BJ (cell line): ENCODE results near the gene INPP5D. TPM values are rescaled to one million over a fixed set of nuclear protein-coding genes. Genes with fewer than 3 reads are reported as not detected.

ENCODE experiments used
- CTCF ChIA-PET: fragments of 350-600 bp; formaldehyde crosslinking; extraction: SDS; loops from one replicate; lab custom pipeline; 2021; ENCODE audit warnings: antibody characterized with exemption, inconsistent platforms; lab: Yijun Ruan, JAX
- POLR2A ChIA-PET: fragments of 300-600 bp; sonication (Branson Sonifier 250); formaldehyde crosslinking; extraction: SDS; loops from one replicate; lab custom pipeline; 2021; ENCODE audit warnings: antibody characterized with exemption; lab: Charles Lee
- DNase-seq: peaks from one replicate; pipeline ENCODE4 v3.0.0-alpha.2; 2011; ENCODE audit warnings: low read depth
- H3K27me3 ChIP-seq: 2 replicates; pipeline ENCODE4 v1.6.0; 2011; ENCODE audit warnings: low read length; ENCODE audit not compliant: control insufficient read depth, insufficient read depth
- H3K36me3 ChIP-seq: 2 replicates; pipeline ENCODE4 v1.5.1; 2011; ENCODE audit warnings: low read length; ENCODE audit not compliant: control insufficient read depth, insufficient read depth
- H3K4me3 ChIP-seq: 2 replicates; pipeline ENCODE4 v1.5.1; 2011; ENCODE audit warnings: low read depth, mild to moderate bottlenecking, control low read depth, low read length
- polyA plus RNA-seq: library from polyadenylated mRNA; depleted of rRNA; stranded (reverse); fragments of >200 nt; gene quantifications from 2 replicates; pipeline ENCODE4 v1.2.3, GENCODE V29; 2011
- TF ChIP-seq, protein P1 (sequence below): IDR thresholded peaks from 2 replicates; pipeline ENCODE4 v1.5.1; 2011; ENCODE audit warnings: low read depth, mild to moderate bottlenecking, control low read depth, inconsistent platforms, low read length, moderate library complexity; ENCODE audit not compliant: insufficient read depth

INPP5D gene
- polyA plus RNA-seq, 1 experiment, result 0.38 TPM

DNA sequence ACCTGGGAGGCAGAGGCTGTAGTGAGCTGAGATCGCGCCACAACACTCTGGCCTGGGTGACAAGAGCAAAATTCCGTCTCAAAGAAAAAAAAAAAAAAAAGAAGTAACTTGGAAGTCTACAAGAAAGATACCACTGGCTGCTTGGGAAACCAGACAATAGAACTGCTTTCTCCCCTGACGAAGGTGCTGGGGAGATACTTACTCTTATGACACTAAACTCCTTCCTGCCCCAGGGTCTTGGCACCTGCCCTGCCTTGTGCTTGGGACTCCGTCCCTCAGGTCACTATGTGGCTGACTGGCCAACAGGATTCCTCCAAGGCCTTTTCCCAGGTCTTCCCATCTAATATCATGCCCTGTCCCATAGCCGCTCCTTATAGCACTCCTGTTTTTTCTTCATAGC is 30.7 kb downstream of the INPP5D start:
- CTCF ChIA-PET, result interaction anchor here (0.6 kb wide), 1 partner anchor 344 kb away, joined by 3 read pairs; no protein-coding TSS in a partner anchor
- Histone ChIP-seq H3K36me3 (no peaks in the 10 kb centered on the region), H3K4me3 (no peak overlapping the region), H3K27me3 (peaks cover 2% of the 10 kb centered on the region)
- TF ChIP-seq, protein P1, sequence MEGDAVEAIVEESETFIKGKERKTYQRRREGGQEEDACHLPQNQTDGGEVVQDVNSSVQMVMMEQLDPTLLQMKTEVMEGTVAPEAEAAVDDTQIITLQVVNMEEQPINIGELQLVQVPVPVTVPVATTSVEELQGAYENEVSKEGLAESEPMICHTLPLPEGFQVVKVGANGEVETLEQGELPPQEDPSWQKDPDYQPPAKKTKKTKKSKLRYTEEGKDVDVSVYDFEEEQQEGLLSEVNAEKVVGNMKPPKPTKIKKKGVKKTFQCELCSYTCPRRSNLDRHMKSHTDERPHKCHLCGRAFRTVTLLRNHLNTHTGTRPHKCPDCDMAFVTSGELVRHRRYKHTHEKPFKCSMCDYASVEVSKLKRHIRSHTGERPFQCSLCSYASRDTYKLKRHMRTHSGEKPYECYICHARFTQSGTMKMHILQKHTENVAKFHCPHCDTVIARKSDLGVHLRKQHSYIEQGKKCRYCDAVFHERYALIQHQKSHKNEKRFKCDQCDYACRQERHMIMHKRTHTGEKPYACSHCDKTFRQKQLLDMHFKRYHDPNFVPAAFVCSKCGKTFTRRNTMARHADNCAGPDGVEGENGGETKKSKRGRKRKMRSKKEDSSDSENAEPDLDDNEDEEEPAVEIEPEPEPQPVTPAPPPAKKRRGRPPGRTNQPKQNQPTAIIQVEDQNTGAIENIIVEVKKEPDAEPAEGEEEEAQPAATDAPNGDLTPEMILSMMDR, result no peak
- DNase-seq, result no peak
- POLR2A ChIA-PET, result no interaction called here

DNA sequence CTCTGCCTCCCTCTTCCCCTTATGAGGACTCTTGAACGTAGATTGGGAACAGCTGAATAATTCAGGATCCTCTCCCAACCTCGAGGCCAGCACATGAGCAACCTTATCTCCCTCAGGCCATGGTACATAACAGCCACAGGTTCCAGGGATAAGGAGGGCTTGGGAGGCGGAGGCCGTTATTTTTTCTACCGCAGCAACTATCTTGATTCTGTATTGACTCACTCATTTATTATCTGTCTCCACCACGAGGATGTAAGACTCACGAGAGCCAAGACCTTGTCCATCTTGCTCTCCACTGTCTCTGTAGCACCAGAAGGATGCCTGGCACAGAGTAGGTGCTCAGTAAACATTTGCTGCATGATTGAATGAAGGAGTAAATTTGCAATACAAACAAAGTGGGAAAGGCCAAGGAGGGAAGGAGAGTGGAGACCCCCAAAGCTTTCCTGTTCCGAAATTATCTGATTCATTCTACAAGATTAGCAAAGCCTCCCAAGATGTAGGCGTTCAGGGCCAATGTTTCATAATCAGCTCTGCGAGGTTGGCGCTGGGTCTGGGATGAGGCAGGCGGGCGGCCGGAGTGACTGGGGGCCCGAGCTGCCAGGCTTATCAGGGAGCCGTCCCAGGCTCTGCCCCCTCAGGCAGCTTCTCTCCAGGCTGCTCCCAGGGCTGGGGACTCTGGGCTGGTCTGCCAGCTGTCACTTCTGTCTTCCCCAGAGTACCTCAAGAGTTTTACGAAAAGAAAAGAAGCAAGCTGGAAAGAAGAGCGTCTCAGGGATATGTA is 31.6 kb downstream of the INPP5D start:
- no peaks in the 10 kb centered on the region for H3K36me3 ChIP-seq
- ChIA-PET CTCF (interaction anchor here (0.6 kb wide), 1 partner anchor 345 kb away, joined by 3 read pairs; no protein-coding TSS in a partner anchor), POLR2A (no interaction called here)
- no peak for DNase-seq
- H3K27me3 ChIP-seq, result peaks cover 2% of the 10 kb centered on the region; the same call in 1 of the 2 replicates
- H3K4me3 ChIP-seq, result no peak overlapping the region
- TF ChIP-seq, protein P1, result no peak

DNA sequence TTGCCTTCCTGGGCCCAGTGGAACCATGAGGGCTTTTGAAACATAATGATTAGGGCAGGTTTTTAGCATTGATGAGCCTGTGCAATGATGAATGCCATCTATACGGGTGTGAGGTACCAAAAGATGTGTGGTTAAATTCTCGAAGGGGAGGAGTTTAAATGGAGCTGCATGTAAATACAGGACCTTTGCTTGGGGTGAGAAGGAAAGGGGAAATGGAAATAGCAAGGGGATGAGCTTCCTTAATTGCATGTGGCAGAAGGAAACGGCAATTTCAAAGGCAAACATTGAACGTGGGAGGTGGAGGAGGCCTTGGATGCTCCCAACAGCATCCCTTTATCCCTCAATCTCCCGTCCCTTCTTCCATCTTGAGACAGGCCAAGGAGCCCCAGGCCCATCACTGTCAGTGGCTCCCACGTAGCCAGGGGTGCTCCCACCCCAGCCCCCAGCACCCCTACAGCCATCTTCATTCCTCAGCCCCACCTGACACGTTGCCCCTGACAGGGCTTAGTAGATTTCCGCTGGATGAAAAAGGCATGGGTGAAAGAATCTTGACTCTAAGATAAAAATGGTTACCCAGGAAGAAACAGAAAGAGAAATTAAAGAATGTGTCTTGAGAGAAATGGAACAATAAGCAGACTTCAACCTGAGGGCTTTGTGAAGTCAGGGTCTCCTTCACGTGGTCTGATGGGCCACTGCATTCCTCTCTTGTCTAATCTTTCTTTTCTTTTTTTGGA is 32.5 kb downstream of the INPP5D start:
- CTCF ChIA-PET, result no interaction called here
- peaks cover 2% of the 10 kb centered on the region; the same call in 1 of the 2 replicates for H3K27me3 ChIP-seq
- H3K4me3 ChIP-seq, result no peak overlapping the region
- TF ChIP-seq, protein P1, result no peak
- no peak for DNase-seq
- no peaks in the 10 kb centered on the region for H3K36me3 ChIP-seq
- POLR2A ChIA-PET, result no interaction called here

DNA sequence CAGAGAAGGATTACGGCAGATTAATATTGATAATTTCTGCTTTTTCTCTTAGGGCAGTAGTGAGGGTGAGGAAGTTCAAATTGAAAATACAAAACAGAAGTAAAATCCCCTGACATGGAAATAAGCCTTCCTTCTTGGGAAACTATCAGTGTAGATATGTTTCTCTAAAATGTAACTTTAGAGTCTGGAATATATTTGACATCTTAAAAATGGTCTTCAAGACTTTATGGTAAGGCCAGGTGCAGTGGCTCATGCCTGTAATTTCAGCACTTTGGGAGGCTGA is 33.0 kb downstream of the INPP5D start:
- peaks cover 2% of the 10 kb centered on the region; the same call in 1 of the 2 replicates for H3K27me3 ChIP-seq
- TF ChIP-seq, protein P1, result no peak
- no peaks in the 10 kb centered on the region for H3K36me3 ChIP-seq
- DNase-seq, result no peak
- no peak overlapping the region for H3K4me3 ChIP-seq
- ChIA-PET CTCF (no interaction called here), POLR2A (no interaction called here)

DNA sequence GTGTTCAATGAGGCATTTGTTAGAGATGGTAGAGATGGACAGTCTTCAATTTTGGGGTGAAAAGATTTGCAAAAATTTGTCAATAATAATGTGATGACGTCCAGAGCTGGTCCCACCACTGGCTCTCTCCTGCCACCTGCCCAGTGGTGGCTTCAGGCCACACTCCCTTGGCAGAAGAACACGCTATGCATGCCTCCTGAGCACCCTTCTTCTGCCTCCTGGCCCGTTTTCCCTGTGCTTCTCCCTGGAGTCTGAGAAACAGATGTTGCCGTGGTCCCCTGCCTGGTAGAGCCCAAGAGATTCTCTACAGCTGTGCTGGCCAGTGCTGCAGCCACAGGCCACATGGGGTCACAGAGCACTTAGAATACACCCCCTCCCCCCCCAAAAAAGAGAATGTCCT is 33.6 kb downstream of the INPP5D start:
- H3K4me3 ChIP-seq, result no peak overlapping the region
- no peak for DNase-seq
- ChIA-PET CTCF (no interaction called here), POLR2A (no interaction called here)
- no peaks in the 10 kb centered on the region for H3K36me3 ChIP-seq
- H3K27me3 ChIP-seq, result peaks cover 2% of the 10 kb centered on the region; the same call in 1 of the 2 replicates
- TF ChIP-seq, protein P1, result no peak
